Activated CD8-positive, alpha-beta memory T cell treated with anti-CD3 and anti-CD28 coated beads for 1 hour (primary cell): ENCODE data around the gene MYO15B.
"Not testable (repeated sequence)": the region's sequence is repeated elsewhere in the genome, so short reads cannot be mapped to it uniquely, and the experiment has no call there.

Experiments
- DNase-seq, 2 donors: peaks; one replicate each; pipeline ENCODE4 v3.0.0-alpha.2; 2020; ENCODE audit warnings: low read depth in 1 of 2; ENCODE audit errors: extremely low read depth in 1 of 2

Gene MYO15B

DNA sequence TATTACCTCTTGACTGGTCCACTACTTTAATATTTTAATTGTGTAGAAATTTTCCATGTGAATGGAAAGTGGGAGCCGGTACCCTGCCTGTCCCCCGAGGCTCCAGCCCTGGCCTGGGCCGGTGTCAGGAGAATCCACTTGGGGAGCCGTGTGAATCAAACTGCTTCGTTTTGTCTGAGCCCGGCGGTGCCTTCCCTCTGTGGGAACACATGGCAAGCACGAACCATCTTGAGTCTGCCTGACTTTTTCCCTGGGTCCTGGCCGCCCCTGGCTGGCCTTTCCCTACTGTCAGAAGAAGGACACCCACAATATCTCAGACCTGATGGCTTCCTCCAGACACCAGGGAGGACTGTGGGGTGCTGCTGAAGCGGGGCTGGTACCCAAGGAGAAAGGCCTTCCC, 12.4 kb upstream of the MYO15B start:
- DNase-seq = no peak

DNA sequence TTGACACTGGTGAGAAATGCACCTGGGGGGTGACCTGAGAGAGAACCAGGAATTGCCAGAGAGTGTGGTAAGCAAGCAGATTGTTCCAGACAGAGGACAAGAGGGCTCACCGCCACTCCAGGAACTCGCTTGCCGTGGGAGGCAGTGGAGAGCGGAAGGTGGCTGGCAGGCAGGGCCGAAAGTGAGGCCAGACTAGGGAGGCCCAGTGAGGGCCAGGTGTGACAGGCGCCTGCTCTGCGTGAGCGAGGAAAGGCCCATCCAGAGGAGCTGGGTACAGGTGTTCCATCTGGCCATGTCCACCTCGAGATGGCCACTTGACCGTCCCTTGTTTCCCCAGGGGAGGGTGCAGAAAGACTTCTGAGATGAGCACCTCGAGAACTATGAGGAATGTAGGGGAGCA, 11.9 kb upstream of the MYO15B start:
- no peak for DNase-seq

DNA sequence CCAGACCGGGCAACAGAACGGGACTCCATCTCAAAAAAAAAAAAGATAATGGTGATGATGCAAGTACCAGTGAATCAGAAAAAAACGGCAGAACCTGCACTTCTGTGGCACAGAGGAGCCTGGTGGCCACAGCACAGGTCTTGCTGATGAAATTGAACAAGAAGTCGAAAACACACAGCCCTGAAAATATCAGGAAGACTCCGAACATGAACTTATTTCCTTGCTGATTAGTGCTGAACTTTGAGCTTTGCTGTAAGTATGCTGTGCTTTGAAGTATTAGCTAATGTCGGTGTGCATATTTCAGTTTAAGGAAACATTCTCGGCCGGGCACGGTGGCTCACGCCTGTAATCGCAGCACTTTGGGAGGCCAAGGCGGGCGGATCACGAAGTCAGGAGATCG, 10.9 kb upstream of the MYO15B start:
- DNase-seq = no peak

DNA sequence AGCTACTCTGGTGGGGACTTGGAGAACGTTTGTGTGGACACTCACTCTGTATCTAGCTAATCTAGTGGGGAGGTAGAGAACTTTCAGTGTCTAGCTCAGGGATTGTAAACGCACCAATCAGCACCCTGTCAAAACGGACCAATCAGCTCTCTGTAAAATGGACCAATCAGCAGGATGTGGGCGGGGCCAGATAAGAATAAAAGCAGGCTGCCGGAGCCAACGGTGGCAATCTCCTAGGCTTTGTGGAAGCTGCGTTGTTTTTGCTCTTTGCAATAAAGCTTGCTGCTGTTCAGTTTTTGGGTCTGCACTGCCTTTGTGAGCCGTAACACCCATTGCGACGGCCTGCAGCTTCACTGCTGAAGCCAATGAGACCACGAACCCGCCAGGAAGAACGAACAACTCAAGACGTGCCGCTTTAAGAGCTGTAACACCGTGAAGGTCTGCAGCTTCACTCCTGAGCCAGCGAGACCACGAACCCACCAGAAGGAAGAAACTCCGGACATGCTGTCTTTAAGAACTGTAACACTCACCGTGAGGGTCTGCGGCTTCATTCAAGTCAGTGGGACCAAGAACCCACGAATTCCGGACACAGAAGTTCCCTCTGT, 6.4 kb upstream of the MYO15B start:
- DNase-seq = not testable (repeated sequence)

DNA sequence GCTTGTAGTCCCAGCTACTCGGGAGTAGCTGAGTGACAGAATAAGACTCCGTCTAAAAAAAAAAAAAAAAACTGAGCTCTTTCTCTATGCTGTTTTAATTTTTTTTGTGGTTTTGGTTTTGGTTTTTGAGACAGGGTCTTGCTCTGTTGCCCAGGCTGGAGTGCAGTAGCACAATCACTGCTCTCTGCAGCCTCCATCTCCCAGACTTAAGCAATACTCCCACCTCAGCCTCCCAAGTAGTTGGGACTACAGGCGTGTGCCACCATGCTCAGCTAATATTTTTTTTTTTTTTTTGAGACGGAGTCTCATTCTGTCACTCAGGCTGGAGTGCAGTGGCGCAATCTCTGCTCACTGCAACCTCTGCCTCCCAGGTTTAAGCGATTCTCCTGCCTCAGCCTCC, 4.4 kb upstream of the MYO15B start:
- DNase-seq = not testable (repeated sequence)

DNA sequence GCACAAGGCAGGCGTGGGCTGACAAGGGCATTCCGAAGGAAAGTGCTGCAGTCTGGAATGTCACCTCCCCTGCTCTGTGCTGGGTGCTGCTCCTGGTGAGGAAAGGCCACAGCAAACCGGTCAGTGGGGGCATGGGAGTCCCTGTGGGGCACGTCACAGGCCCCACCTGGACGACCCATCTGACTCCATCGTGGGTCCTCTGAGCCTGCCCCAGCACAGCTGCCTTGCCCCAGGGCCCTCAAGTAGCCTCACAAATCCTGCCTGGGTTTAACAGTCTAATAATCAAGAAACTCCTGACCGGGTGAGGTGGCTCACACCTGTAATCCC, 2.8 kb upstream of the MYO15B start:
- no peak for DNase-seq

DNA sequence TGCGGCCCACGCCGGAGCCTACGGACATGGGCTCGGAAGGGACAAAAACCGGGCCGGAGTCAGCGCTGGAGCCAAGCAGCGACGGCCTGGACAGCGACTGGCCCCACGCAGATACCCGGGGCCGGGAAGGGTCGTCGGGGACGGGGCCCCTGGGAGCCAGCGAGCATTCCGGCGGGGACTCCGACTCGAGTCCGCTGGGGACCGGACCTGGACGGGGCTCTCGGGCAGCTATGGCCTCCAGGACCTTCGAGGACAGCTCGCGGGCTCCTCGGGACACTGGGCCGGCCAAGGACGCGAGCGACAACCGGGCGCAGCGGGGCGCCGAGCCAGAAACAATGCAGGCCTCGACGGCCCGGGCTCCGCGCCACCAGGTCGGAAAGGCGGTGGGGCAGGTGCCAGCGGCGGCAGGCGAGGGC, 1.0 kb downstream of the MYO15B start:
- peak in 1 of 2 donors; percentile 12 for DNase-seq

DNA sequence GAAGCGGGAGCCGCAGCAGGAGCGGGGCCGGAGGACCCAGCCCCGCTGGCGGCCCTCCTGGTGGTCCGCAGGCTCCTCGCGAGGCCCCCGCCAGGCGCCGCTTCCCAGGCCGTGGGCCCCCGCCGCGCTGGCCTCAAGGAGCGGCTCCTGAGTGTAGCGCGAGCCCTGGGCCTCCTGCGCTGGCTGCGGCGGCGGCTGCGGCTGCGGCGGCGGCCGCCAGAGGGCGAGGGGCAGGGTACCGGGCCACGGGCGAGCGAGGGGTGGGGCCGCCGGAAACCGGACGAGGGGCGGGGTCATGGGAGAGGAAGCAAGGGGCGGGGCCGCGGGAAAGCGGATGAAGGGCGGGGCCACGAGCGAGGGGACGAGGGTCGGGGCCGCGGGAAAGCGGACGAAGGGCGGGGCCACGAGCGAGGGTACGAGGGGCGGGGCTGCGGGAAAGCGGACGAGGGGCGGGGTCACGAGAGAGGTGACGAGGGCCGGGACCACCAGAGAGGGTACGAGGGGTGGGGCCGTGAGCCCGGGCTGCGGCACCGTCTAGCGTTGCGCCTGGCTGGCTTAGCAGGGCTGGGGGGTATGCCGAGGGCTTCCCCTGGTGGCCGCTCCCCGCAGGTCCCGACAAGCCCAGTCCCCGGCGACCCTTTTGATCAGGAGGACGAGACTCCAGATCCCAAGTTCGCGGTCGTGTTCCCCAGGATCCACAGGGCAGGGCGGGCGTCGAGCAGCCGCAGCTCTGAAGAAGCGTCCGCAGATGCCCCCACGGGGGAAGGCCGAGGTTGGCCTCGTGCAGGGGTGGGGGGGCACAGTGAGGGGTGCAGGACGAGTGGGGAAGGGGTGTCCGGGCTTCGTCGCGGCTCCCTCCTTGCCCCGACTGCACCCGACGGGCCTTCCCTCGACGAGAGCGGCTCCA, 1.7 kb downstream of the MYO15B start:
- peak; percentile 82 to 97 for DNase-seq

DNA sequence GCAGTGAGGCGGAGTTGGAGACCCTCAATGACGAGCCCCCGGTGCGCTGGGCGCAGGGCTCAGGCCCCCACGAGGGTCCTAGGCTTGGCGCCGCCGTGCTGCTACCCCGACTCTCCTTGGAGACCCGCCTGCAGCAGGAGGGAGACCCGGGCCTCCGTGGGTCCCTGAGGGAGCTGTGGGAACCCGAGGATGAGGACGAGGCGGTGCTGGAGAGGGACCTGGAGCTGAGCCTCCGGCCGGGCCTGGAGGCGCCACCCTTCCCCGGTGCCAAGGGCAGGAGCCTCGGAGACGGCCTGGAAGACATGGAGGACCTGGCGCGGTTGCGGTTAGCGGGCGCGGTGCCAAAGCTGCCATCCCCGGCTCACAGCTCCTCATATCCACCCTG, 2.3 kb downstream of the MYO15B start:
- no peak for DNase-seq

DNA sequence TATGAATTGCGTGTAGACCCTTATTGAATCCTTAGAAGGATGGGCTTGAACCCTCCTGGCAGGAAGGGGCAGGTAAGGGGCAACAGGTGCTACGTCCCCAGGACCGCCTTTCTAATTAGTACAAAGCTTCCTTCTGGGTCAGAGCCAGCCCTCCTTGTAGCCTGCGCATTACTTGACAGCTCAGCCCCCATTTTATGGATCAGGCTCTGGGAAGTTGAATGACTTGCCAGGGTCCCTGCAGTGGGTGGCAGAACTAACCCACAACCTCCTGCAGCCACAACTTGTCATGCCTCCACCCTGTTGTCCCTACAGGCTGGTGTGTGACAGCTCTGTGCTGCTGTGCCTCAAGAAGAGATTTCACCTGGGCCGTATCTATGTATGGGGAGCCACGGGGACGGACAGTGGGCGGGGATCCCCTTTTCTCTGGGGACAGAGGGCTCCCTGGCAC, 2.7 kb downstream of the MYO15B start:
- no peak for DNase-seq

DNA sequence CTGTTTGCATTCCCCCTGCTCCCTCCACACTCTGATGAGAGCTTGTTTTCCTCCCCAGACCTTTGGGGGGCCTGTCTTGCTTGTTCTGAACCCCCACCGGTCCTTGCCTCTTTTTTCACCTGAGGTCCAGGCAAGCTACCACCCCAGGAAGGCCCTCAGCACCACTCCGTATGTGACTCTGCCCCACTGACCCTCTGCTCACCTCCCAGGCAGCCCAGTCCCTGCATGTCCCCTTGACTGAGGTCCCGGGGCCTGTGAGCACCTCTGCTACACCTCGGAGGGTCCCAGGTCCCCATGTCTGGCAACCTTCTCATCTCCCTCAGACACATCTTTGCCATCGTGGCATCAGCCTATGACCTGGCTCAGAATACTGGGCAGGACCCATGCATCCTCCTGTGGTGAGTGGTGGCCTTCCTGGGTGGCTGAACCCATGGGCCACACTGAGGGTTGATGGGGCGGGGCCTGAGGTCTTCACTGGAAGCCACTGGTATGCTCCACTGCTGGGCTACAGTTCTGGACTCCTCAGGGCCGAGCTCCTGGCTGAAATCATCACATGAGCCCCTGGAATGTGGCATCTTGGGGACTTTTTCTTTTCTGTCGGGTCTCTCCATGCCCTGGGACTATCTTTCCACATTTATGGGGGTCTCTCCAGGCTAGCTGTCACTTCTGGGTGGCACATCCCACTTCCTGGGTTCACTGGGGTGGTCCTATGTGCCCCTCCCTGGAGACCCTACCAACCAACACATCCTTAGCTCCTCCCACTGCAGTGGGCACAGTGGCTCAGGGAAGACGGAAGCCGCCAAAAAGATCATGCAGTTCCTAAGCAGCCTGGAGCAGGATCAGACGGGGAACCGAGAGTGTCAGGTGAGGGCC, 3.5 kb downstream of the MYO15B start:
- DNase-seq = no peak

DNA sequence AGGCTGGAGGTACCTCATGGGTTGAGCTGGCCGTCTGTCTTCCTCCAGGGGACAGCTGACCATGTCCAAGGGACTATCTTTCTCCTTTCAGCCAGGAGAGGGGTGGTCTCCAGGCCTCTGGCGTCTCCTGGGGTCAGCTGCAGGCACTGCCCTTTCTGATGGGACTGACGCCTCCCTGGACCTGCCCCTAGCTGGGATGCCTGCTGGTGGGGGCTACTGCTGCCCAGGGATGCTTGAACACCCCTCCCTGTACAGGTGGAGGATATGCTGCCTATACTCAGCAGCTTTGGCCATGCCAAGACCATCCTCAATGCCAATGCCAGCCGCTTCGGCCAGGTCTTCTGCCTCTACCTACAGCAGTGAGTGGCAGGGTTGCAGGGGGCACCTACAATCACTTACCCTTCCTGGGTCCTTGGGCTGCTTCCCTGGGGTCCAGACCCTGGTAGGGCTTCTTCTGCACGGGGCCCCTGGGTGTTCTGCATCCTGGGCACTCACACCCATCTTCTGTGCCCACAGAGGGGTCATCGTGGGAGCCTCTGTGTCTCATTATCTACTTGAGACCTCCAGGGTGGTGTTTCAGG, 4.2 kb downstream of the MYO15B start:
- no peak for DNase-seq

DNA sequence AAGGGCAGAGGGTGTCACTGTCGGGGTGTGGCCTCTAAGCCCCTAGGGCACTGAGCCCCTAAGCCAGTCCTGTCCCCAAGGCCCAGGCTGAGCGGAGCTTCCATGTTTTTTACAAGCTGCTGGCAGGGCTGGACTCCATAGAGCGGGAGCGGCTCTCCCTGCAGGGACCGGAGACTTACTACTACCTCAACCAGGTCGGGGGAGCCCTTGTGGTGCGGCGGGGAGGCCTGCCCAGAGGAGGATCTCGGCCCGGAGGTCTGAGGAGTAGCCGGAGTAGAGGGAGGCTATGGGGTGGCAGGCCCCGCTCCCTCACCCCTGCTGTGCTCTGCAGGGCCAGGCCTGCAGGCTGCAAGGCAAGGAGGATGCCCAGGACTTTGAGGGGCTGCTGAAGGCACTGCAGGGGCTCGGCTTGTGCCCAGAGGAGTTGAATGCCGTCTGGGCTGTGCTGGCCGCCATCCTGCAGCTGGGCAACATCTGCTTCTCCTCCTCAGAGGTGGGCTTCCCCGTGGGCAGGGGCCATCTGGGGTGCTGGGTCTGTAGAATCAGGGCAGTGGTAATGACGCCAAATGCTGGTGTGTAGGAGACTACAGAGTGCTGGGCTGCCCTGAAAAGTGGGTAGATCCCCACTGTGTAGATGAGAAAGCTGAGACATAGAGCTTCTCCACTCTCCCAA, 4.9 kb downstream of the MYO15B start:
- no peak for DNase-seq

DNA sequence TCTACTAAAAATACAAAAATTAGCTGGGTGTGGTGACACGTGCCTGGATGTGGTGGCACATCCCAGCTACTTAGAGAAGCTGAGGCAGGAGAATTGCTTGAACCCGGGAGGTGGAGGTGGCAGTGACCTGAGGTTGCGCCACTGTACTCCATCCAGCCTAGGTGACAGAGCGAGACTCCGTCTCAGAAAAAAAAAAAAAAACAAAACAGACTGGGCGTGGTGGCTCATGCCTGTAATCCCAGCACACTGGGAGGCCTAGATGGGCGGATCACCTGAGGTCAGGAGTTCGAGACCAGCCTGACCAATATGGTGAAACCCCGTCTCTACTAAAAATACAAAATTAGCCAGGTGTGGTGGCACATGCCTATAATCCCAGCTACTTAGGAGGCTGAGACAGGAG, 5.8 kb downstream of the MYO15B start:
- DNase-seq = not testable (repeated sequence)

DNA sequence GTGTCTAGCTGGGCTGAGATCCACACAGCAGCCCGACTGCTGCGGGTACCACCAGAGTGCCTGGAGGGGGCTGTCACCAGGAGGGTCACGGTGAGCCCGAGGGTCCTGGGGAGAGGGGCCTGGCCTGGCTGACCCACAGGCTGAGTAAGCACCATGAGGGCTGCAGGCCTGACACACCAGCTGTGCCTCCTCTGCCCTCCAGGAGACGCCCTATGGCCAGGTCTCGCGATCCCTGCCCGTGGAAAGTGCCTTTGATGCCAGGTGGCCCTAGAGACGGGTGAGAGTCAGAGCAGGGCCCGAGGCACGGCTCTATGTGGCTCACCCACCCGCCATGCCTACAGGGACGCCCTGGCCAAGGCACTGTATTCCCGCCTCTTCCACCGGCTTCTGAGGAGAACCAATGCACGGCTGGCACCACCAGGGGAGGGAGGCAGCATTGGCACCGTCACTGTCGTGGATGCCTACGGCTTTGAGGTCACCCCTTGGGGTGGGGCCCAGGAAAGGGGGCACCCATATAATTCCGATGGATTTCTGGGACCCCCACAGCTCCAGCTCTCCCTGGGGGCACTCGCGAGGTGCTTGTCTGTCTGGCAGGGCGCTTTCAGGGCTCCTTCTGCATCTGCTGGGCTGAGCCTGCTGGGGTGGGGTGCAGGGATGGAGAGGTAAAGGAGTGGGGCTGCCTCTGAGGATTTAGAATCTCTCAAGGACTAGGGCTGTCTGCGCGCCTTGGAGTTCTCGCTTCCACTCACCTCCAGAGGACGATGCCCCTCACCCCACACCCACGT, 7.1 kb downstream of the MYO15B start:
- DNase-seq = no peak

DNA sequence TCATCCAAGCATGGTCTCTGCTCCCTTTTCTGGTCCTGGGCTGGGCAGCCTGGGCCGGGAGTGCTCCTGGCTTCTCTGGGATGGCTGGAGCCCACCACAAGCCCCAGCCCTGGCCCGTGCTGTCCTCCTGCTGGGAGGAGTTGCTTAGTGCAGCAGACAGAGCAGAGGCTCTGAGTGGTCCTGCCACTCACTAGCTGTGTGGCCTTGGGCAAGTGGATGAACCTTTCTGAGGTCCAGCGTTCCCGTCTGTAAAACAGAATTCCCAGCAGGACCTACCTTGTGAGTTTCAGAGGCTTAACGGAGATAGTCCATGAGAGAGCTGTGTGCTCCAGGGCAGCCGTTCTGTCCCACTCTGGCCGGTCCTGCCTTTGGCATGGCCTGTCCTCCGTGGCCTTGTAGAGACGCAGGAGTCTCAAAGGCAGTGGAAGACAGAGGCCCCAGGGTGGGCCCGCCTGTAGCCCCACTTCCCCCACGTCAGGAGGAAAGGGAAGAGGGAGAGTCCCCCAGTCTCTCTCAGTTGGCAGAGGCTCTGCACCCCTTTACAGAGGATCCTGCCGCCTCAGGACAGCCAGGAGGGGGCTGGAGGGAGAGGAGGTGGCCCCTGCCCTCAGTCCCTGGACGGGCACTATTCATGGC, 7.8 kb downstream of the MYO15B start:
- no peak for DNase-seq

DNA sequence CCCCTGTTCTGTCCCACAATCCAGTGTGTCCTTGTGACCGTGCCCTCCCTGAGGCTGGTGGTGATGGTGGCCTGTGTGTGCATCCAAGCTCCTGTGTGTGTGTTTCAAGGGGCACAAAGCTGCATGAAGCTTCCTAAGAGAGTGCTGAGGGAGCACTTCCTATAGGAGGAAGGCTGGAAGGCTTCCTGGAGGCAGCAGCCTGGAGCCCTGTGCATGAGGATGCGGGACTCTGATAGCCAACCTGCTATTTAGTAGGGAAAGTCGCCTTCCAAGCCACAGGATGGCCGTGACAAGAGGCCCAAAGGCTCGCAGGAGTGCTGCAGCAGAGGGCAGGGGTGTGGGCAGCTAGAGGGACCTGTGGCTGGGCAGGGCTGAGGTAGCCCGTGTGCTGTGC, 8.3 kb downstream of the MYO15B start:
- DNase-seq = no peak

DNA sequence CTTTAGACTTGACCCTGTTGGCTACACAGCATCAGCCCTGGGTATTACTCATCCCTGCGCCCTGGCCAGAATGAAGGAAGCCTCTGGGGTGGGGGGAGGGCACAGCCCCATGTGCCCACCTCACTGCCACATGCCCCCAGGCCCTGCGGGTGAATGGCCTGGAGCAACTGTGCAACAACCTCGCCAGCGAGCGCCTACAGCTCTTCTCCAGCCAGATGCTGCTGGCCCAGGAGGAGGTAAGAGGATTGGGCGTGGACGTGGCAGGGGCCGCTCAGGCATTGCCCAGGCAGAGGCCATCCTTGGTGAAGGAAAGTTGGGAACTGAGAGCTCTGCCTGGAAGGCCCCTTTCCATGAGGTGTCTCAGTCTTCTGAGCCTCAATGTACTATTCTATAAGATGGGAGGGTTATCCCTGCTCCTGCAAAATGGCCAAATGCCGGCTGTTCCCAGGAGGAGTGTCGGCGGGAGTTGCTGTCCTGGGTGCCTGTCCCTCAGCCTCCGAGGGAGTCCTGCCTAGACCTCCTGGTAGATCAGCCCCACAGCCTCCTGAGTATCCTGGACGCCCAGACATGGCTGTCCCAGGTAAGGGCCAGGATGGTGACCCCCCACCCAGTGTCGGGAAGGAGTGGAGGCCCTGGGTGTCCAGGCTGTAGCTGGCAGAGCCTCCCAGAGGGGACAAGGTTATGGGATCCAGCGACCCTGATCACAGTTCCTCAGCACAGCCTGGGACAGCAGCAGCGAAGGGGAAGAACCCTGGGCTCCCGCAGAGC, 8.9 kb downstream of the MYO15B start:
- DNase-seq = no peak
